CD4-positive, CD25-positive, alpha-beta regulatory T cell (primary cell): ENCODE data around the gene SLC51A. TPM values are rescaled to one million over a fixed set of nuclear protein-coding genes. Genes with fewer than 3 reads are reported as not detected.

ENCODE experiments used
- ATAC-seq, 2 donors: fragments of 150-1000 bp; cut with Tn5 transposase; one replicate each; pipeline ENCODE4 v1.10.0; 2021; ENCODE audit warnings: low read depth in 2 of 2, moderate number of reproducible peaks in 2 of 2, moderate library complexity in 1 of 2
- DNase-seq, 3 donors: peaks; one replicate each; pipeline versions ENCODE4 v3.0.0 to v3.0.0-alpha.2; 2012 to 2022; ENCODE audit warnings: mixed read lengths in 1 of 3
- H3K27ac ChIP-seq: one replicate; pipeline ENCODE4 v1.7.0; 2013; ENCODE audit warnings: mild to moderate bottlenecking, low read length; ENCODE audit not compliant: insufficient read depth, poor library complexity, severe bottlenecking
- H3K27me3 ChIP-seq: one replicate; pipeline ENCODE4 v1.7.0; 2013; ENCODE audit warnings: low read length; ENCODE audit not compliant: control insufficient read depth, insufficient read depth
- H3K36me3 ChIP-seq: one replicate; pipeline ENCODE4 v1.7.0; 2013; ENCODE audit warnings: mild to moderate bottlenecking, low read length, moderate library complexity; ENCODE audit not compliant: control insufficient read depth, insufficient read depth
- H3K4me1 ChIP-seq: 2 replicates; pipeline ENCODE4 v1.7.0; 2013; ENCODE audit warnings: mild to moderate bottlenecking, low read length; ENCODE audit not compliant: insufficient read depth, control insufficient read depth, poor library complexity, severe bottlenecking
- H3K4me3 ChIP-seq: one replicate; pipeline ENCODE4 v1.7.0; 2013; ENCODE audit warnings: low read depth, mild to moderate bottlenecking, low read length, moderate library complexity
- H3K9me3 ChIP-seq, 2 experiments: 1 replicate in 1 of 2; 2 replicates in 1 of 2; pipeline ENCODE4 v1.7.0; 2013; ENCODE audit warnings: low read length in 2 of 2, mild to moderate bottlenecking in 1 of 2, moderate library complexity in 1 of 2; ENCODE audit not compliant: control insufficient read depth in 2 of 2
- H3K27ac Mint-ChIP-seq, 3 donors: one replicate each; pipeline ENCODE4 v1.8.0; 2020 to 2022; ENCODE audit warnings: mild to moderate bottlenecking in 3 of 3, mixed read lengths in 3 of 3, moderate library complexity in 2 of 3
- H3K27me3 Mint-ChIP-seq: one replicate; pipeline ENCODE4 v1.8.0; 2022; ENCODE audit warnings: mild to moderate bottlenecking, mixed read lengths
- H3K36me3 Mint-ChIP-seq: one replicate; pipeline ENCODE4 v1.8.0; 2020; ENCODE audit warnings: mixed read lengths
- H3K4me1 Mint-ChIP-seq, 4 donors: one replicate each; pipeline ENCODE4 v1.8.0; 2020 to 2022; ENCODE audit warnings: mixed read lengths in 4 of 4, mild to moderate bottlenecking in 1 of 4
- H3K4me3 Mint-ChIP-seq, 4 donors: one replicate each; pipeline ENCODE4 v1.8.0; 2020 to 2022; ENCODE audit warnings: mild to moderate bottlenecking in 4 of 4, mixed read lengths in 4 of 4, moderate library complexity in 3 of 4
- H3K9me3 Mint-ChIP-seq, 7 donors: one replicate each; pipeline ENCODE4 v1.8.0; 2020 to 2022; ENCODE audit warnings: mixed read lengths in 7 of 7, mild to moderate bottlenecking in 3 of 7, moderate library complexity in 2 of 7
- polyA plus RNA-seq, 4 donors: library from polyadenylated mRNA; unstranded; fragments of 300-500 nt; fragmentation: Illumina TruSeq; gene quantifications; one replicate each; pipeline ENCODE4 v1.2.3, GENCODE V29; 2021
- total RNA-seq: library from RNA; stranded (reverse); gene quantifications from one replicate; pipeline ENCODE4 v1.2.3, GENCODE V29; 2022

The SLC51A gene
- total and polyA plus RNA-seq, 5 donors from 2014 or later: 0.38 to 2.2 (median 0.63) TPM; not detected in 1

GRCh38 chr3:196210673-196211556, 5.4 kb upstream of the SLC51A start, which contains the start of gene ZDHHC19:
Gene ZDHHC19, minus strand, starts transcription at chr3:196211400. Its CDS starts 85 bp downstream, at chr3:196211315.
- Mint-ChIP-seq H3K4me1 (peaks cover 0 to 14% (median 6%) of the 10 kb centered on the region in 4 donors), H3K4me3 (peak within 1 kb of the TSS in 2 of 4 donors; percentile 15 to 35), H3K27ac (peak within 1 kb of the TSS in 1 of 3 donors; percentile 38), H3K36me3 (no peaks in the 10 kb centered on the region), H3K27me3 (no peaks in the 10 kb centered on the region), H3K9me3 (peaks cover 0 to 2% (median 0%) of the 10 kb centered on the region in 7 donors)
- Histone ChIP-seq H3K36me3 (no peaks in the 10 kb centered on the region), H3K4me3 (no peak within 1 kb of the TSS), H3K27me3 (no peaks in the 10 kb centered on the region), H3K27ac (no peak within 1 kb of the TSS), H3K9me3 (no peaks in the 10 kb centered on the region), H3K4me1 (peaks cover 14% of the 10 kb centered on the region)
- ATAC-seq (no peak), DNase-seq (no peak)

DNA sequence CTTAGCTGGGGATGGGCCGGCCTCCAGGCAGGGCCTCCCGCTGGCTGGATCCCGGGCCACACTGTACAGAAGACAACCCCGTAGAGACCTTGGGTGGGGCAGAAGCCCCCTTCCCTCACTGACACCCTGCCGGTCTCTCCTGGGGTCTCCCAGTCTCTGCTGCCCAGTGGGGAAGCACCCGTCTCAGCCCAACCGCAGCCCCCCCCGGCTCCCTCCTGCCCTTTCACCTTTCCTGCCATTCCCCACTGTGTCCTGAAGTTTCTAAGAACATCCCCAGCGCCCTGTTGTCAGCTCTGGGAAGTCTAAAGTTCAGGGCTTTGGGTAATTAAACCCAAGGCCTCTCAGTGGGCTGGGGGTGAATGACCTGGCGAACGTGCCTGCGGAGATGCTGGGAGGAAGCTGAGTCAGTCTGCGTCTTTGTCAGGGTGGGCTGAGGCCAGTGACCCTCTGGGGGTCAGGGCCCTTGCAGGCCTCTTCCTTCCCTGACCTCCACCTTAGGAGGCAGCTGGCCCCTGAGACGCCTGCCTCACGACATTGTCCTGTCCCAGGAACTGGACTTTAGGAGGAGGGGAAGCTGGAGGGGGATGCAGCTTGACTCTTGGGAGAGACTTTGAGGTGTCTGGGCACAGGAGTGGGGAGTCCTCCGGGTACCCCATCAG, 1.4 kb upstream of the SLC51A start:
- H3K4me3 ChIP-seq: no peak overlapping the region
- H3K27me3 ChIP-seq: no peaks in the 10 kb centered on the region
- Mint-ChIP-seq H3K9me3 (peaks cover 0 to 1% (median 0%) of the 10 kb centered on the region in 7 donors), H3K36me3 (no peaks in the 10 kb centered on the region), H3K4me1 (peaks cover 0 to 19% (median 10%) of the 10 kb centered on the region in 4 donors), H3K27ac (no peak overlapping the region), H3K4me3 (no peak overlapping the region), H3K27me3 (no peaks in the 10 kb centered on the region)
- H3K36me3 ChIP-seq: no peaks in the 10 kb centered on the region
- H3K9me3 ChIP-seq: no peaks in the 10 kb centered on the region
- H3K27ac ChIP-seq: no peak overlapping the region
- peaks cover 7% of the 10 kb centered on the region for H3K4me1 ChIP-seq
- no peak for ATAC-seq
- DNase-seq: no peak

- Histone ChIP-seq H3K27me3 (no peaks in the 10 kb centered on the region), H3K4me3 (no peak overlapping the region), H3K4me1 (peaks cover 7% of the 10 kb centered on the region), H3K36me3 (no peaks in the 10 kb centered on the region), H3K9me3 (no peaks in the 10 kb centered on the region), H3K27ac (no peak overlapping the region)
- no peak for DNase-seq
- peaks cover 0 to 19% (median 10%) of the 10 kb centered on the region in 4 donors for H3K4me1 Mint-ChIP-seq
- H3K36me3 Mint-ChIP-seq: no peaks in the 10 kb centered on the region
- no peaks in the 10 kb centered on the region for H3K27me3 Mint-ChIP-seq
- H3K27ac Mint-ChIP-seq: no peak overlapping the region
- ATAC-seq: no peak
- H3K9me3 Mint-ChIP-seq: peaks cover 0 to 1% (median 0%) of the 10 kb centered on the region in 7 donors
- H3K4me3 Mint-ChIP-seq: no peak overlapping the region
These were observed 777 bp upstream of the SLC51A start for GRCh38 chr3:196215493-196216020.

GRCh38 chr3:196216681-196217211, 412 bp downstream of the SLC51A start:
- Histone ChIP-seq H3K27ac (no peak overlapping the region), H3K27me3 (no peaks in the 10 kb centered on the region), H3K4me3 (no peak overlapping the region), H3K9me3 (no peaks in the 10 kb centered on the region), H3K36me3 (no peaks in the 10 kb centered on the region), H3K4me1 (peaks cover 7% of the 10 kb centered on the region)
- Mint-ChIP-seq H3K27ac (no peak overlapping the region), H3K4me1 (peaks cover 0 to 19% (median 10%) of the 10 kb centered on the region in 4 donors), H3K27me3 (no peaks in the 10 kb centered on the region), H3K9me3 (peaks cover 0 to 1% (median 0%) of the 10 kb centered on the region in 7 donors), H3K4me3 (no peak overlapping the region), H3K36me3 (no peaks in the 10 kb centered on the region)
- ATAC-seq (no peak), DNase-seq (no peak)

- Histone ChIP-seq H3K27me3 (no peaks in the 10 kb centered on the region), H3K27ac (no peak overlapping the region), H3K4me1 (peaks cover 7% of the 10 kb centered on the region), H3K9me3 (no peaks in the 10 kb centered on the region), H3K36me3 (no peaks in the 10 kb centered on the region), H3K4me3 (no peak overlapping the region)
- ATAC-seq: no peak
- Mint-ChIP-seq H3K27ac (no peak overlapping the region), H3K4me1 (peaks cover 0 to 17% (median 8%) of the 10 kb centered on the region in 4 donors), H3K9me3 (peaks cover 0 to 1% (median 0%) of the 10 kb centered on the region in 7 donors), H3K27me3 (no peaks in the 10 kb centered on the region), H3K4me3 (peak overlapping the region in 2 of 4 donors; percentile 55 to 59), H3K36me3 (no peaks in the 10 kb centered on the region)
- no peak for DNase-seq
These were observed 1.2 kb downstream of the SLC51A start for GRCh38 chr3:196217307-196218154.

DNA sequence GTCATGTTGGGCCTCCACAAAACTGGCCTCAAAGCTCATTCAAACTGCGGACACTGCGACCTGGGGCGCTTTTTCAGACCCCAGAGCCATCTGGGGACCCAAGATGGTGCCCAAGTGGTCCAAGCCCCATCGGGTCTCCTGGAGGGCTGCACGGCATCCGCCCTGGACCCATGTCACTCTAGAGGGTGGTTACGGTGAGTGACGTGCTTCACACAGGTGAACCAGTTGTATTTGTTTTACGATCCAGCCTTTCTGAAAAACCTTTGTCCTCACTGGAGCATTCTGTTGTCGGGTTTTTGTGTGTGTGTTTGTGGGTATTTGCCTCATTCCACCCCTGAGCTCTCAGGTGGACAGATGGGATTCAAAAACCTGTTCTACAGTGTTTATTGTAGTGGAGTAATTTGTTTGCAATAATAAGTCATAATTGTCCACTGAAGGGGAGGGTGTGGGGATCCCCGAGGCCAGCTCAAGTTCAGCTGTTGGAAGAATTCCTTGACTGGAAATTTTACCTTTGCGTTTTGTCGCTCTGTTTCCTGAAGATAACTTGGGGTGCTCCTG, 1.9 kb downstream of the SLC51A start:
- H3K36me3 ChIP-seq: no peaks in the 10 kb centered on the region
- no peak overlapping the region for H3K27ac Mint-ChIP-seq
- H3K36me3 Mint-ChIP-seq: no peaks in the 10 kb centered on the region
- no peaks in the 10 kb centered on the region for H3K9me3 ChIP-seq
- no peak overlapping the region for H3K4me3 Mint-ChIP-seq
- DNase-seq: no peak
- peaks cover 7% of the 10 kb centered on the region for H3K4me1 ChIP-seq
- H3K27ac ChIP-seq: no peak overlapping the region
- no peaks in the 10 kb centered on the region for H3K27me3 Mint-ChIP-seq
- no peak overlapping the region for H3K4me3 ChIP-seq
- H3K9me3 Mint-ChIP-seq: peaks cover 0 to 1% (median 0%) of the 10 kb centered on the region in 7 donors
- H3K4me1 Mint-ChIP-seq: peaks cover 0 to 17% (median 6%) of the 10 kb centered on the region in 4 donors
- no peaks in the 10 kb centered on the region for H3K27me3 ChIP-seq
- ATAC-seq: no peak
